NCI-H2081 (cell line): ENCODE measurements around the gene KCNQ5.

Source experiments
- DNase-seq, 2 experiments: peaks; one replicate each; lab custom pipeline; 2025; lab: John Stamatoyannopoulos, UW

KCNQ5 gene

DNA sequence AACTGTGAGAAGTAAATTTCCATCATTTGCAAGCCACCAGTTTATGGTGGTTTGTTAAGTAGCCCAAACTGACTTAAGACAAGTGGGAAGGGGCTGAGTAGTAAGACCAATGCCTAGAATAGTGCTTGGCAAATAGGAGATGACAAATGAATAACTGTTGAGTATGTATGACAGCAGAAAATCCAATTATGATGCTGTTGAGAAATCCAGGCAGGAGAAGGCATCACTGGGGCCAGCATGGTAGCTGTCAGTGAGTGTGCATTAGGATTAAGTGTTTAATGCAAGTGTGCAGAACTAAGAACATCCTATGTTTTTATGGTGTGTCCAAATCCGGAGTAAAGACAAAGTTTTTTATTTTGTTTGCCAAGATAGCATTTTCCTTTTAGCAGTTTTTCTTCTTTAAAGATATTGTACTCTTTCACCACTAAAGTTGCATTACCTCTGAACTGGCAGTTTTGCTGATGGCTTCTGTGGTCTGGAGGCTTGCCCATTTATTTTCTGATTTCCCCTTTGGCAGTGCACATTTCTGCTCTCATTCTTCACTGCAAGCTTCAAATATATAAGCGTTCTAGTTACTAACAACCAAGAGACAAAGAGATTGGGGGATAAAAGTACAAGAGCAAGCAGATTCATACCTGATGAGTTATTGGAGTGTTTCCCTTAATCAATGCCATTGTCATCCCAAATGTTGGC is 289.7 kb downstream of the KCNQ5 start:
- DNase-seq: no peak

DNA sequence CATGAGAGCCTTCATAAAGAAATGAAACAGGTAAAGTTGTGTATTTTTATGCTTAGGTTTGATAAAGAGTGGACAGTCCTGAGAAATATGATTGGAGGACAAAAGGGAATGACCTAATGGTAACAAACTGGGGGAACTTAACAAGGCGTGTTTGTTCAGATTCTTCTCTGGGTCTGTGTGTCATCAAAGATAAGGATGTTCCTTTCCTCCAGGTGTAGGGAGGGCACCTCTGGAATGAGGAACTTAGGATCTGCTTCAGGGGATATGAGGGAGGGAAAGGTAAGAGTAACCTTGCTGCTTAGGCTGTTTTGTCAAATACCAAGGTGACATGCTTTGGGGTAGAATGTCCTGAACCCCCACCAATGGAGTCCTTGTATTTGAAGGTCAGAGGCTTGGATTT is 291.9 kb downstream of the KCNQ5 start:
- DNase-seq: no peak

DNA sequence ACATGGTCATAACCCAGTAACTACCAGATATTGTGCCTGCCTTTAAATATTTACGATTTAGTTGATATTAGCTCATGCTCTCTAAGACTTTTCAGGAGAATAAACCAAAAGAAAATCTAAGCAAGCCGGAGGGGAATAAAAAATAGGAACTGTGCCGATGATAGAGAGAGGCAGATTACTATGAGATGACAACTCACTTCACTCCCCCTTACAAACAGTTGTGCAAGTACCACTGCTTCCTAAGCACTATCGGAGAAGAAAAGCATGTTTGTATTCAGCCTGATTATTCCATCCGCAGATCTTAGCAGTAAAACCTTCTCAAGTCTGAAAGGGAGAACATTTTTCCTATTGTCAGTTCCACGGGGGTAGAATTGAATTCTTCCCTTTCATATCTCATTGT is 294.4 kb downstream of the KCNQ5 start:
- DNase-seq: no peak

DNA sequence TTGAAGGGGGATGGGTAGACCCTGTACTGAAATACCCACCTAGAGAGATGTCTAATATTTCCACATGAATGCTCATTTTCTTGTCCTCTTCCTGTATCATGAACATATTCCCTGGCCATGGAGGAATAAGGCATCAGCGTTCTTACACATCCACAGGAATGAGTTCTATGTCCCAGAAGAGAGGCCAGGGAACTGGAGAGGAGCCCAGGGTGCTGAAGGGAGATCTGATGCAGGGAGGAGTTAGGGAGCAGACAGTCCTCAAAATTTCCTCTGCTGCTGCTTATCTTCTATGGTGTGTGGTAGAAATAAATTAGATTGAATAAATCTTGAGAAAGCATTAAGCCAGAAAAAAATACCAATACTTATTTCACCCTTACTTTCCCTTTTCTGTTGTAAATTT is 295.0 kb downstream of the KCNQ5 start:
- no peak for DNase-seq

DNA sequence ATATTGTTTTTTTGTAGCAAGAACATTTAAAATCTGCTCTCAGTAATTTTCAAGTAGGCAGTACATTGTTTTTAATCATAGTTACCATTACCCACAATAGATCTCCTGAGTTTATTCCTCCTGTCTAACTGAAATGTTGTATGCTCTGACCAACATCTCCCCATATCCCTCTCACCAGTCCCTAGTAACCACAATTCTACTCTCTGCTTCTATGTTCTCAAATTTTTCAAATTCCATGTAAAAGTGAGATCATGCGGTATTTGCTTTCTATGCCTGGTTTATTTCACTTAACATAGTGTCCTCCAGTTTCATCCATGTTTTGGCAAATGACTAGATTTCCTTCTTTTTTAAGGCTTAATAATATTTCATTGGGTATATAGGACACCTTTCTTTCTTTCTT is 300.5 kb downstream of the KCNQ5 start:
- DNase-seq: no peak

DNA sequence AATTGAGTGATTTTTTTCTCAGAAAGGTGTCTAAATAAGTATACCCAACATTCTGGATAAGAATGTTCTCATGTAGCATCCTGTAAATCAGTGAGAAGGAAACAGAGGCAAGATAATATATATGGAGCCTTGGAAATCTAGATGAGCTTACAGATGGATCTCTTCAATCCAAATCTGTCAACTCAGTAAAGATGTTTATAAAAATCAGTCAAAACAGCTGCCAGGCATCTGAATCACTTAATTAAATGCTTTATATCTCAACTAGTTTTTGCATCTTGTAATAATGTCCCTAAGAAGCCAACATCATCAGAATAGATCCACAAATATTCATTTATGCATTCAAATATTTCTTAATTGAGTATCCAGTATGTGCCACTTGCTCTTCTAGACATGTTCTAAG is 303.3 kb downstream of the KCNQ5 start:
- DNase-seq: no peak

DNA sequence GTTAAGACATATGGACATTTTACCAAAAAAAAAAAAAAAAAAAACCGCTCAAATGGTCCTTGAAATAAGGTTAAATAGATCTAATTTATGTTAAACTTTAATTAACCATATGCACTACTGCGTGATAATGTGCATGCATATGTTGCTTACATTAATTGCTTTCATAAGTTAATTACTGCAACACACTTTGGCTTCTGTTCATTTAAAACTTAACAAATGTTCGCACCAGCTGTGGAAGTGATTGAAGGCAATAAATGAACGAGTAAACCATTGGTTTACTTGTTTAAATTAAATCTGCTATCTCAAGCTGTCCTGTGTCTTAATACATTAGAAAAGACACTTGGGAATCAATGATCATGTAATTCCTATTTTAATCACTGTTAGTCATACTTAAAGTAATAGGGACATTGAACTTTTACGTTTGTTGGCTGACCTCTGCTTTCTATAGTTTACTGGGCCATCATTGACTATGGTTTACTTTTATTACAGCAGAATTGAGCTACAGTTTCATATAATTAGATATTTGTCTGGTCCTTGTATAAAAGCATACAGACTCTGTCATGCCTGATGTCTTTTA is 308.8 kb downstream of the KCNQ5 start:
- DNase-seq: no peak

DNA sequence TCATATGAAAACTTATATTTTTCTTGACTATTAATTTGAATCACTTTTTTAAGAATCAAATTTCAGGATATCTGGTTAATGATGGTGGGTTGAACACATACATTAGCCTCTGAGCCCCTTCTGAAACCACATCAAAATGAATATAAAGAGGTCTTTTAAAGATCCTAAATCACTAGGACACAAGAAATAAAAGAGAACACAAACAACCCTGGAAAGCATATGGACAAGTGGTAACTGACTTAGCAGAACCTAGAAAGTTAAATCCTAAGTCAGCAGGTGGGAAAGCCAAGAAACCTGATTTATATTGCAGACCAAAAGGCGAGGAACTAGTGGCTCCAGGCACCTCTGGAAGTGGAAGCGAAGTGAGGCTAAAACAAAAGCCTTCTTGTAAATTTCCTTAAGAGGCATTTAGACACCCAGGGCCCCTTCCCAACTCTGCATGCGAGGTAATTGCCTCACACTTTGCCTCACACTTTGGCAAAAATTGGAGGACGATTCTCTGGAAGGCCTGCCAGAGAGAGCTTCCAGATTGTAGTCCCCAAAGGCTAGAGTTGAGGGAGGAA is 309.5 kb downstream of the KCNQ5 start:
- no peak for DNase-seq

DNA sequence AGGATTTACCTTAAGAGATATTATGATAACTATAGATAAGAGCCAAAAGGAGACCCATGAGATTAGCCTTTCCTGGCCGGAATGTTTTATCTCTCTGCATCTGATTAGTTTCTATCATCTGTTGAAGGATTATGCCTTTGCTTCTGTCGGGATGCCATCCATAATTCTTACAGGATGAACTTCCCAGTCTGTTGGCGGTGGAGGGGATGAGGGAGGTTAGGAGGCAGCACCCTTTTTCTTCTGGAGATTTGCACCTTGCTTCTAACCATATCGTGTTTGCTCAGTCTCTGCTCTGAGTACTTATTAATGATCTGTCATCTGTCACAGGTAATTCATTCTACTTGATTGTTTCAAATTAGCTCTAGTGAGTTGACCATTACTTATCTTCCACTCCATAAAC is 311.4 kb downstream of the KCNQ5 start:
- no peak for DNase-seq

DNA sequence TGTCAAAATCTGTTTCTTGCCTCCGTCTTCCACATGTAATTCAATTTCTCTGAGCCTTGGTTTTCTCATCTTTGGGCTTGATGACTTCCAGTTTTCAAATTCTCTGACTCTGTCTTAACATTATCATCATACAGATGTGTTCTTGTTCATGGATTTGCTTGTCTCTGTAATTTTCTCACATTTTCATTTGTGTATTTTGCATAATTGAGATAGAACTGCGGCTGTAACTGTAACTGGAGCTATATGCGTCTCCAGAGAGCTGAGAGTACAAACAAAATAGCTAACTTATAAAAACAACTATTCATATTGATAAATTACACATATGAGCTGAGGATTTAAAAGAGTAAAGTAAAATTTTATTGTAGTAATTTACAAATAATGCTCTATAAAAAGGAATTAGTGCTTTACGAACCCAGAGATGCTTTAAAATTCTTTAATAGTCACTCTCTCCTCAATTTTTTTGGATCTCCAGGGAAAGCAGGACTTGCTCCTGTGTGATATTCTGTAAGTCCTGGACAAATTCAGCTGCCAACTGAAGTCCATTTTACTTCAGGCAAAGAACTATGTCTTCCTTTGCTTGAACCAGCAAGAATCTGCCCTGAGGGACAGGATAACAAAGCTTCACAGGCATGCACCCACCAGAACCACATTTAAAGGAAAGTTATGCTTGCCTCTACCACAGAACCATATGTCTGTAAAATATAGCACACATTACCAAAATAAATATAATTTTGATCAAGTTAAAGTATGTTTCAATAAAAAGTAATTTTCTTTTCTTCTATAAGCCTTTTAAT is 315.1 kb downstream of the KCNQ5 start:
- no peak for DNase-seq

DNA sequence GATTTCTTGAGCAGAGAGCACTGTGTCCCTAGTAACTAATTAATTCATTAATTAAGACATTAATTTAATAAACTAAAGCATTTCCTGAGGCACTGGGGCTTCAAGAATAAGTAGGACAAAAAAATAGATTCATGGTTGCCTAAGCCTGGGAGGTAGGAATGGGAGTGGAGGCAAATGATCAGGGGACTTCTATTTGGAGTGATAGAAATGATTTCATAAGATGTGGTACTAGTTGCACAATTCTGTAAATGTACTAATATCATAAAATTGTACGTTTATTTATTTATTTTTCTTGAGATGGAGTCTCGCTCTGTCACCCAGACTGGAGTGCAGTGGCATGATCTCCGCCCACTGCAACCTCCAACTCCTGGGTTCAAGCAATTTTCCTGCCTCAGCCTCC is 316.2 kb downstream of the KCNQ5 start:
- no peak for DNase-seq

DNA sequence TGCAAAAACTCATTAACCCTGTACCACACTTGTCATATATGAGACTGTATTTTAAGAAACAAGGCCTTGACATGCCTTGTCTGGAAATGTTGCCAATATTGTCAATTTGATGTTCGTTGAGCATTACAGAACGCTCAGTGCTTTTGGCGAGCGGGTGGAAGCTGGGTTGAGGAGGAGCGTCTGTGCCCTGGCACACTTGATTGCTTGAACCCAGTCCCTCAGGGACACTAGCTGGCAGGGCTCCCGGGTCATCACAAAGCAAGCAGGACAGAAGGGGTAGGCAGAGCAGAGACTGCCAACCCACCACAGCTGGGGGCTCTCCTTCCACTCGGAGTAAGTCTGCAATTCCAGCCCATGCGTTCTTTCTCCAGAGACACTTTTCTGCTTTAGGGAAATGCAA is 317.1 kb downstream of the KCNQ5 start:
- no peak for DNase-seq

DNA sequence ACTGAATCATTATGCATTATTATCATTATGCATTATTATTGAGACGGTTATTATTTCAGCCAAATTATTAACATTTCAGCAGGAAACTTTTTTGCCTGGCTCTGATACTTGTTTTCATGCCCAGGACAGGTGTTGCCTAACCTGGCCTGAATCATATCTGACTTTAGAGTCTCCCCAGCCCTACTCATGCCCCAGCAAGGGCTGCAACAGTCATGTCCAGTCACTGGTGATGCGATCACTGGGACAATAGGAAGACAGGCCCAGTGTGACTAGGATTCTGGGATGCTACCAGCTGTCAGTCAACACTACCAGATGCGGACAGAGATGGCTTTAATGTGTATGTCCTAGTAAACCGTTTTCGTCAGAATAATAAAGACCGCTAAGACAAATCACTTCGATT is 318.4 kb downstream of the KCNQ5 start:
- no peak for DNase-seq

DNA sequence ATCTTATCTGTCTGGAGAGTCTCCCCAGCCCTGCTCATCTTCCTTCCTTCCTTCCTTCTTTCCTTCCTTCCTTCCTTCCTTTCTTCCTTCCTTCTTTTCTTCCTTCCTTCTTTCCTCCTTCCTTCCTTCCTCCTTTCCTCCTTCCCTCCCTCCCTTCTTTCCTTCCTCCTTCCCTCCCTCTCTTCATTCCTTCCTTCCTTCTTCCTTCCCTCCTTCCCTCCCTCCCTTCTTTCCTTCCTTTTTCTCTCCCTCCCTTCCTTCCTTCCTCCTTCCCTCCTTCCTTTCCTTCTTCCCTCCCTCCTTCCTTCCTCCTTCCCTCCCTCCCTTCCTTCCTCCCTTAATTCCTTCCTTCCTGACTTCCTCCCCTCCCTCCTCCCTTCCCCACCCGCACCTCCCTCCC is 319.4 kb downstream of the KCNQ5 start:
- DNase-seq: no peak

DNA sequence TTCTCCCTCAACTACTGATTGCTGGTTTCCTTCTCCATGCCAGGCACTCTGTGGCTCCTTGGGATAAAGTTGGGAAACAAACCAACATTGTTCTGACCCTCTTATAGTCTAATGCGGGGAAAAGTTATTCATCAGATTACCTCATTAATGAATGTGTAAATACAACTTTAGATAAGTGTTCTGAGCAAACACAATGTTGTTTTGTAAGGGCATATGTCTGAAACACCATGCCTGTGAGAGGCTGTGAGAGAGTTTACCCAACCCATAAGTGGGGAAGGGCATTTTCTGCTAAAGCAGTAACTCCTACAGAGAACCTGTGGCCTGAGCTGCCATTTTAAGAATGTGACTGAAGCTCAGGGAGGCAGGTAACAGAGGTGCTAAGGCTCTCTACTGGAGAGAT is 319.9 kb downstream of the KCNQ5 start:
- no peak for DNase-seq

DNA sequence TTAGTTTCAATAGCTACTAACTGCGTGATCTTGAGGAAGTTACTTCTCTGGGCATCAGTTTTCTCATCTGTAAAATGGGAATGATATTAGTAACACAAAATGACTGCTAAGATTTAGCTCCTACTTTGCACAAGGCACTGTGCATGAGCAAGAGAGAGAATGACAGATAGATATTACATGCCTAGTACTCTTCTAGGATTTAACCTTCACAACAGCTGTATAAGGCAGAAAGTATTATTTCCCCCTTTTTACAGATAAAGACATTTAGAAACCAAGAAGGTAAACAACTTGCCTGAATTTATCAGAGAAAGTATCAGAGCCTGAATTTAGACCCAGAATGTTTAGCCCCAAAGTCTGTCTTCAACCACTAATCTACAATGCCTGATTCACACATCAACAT is 321.8 kb downstream of the KCNQ5 start:
- DNase-seq: no peak

DNA sequence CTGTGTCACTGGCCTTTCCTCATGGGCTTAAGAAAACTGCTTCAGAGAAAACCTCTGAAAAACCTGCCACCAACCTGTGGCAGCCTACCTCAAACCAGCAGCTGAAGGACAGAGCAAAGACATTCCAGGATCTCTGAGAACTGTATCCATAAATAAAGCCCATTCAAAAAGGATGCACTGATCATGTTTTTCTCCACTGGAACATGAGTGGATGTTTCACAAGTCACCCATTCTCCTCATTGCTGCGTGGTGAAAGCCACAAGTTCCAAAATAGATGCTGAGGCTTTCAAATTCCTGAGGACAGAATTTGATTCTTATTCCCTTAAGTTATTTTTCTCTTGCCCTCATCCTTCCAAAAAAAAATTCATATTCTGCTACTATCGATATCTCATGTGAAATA is 322.8 kb downstream of the KCNQ5 start:
- DNase-seq: no peak

DNA sequence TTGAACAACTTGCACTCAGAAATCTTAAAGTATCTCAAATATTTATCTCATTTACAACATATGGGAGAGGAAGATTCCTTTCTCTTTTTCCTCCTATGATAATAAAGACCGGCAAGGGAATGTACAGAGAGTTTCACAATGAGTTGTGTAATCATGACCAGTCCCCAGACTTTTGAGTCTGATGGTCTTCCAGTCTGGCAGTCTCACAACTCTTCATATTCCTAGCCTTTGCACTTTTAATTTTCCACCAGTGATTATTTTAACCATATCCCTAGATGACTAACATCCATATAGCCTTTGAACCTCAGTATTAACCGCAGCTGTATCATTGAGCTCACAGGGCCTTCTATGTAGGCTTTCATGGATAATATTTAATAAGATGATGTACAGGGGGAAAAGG is 324.9 kb downstream of the KCNQ5 start:
- no peak for DNase-seq

DNA sequence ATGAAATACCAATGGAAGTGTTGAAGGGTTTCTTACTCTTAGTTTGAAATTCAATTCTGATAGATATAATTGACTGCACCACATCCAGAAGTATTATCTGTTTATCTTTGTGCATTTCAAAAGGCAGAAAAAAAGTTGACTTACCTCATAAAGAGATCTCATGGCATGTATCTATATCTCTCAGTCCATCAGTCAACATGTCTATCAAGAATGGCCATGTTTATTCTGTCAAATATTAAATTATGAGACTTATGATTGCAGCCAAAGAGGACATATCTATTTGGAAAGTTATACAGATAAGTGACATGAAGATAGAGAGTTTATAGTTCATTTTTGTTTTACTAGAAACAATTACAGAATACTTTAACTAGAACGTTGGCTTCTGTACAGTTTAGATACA is 325.7 kb downstream of the KCNQ5 start:
- no peak for DNase-seq

DNA sequence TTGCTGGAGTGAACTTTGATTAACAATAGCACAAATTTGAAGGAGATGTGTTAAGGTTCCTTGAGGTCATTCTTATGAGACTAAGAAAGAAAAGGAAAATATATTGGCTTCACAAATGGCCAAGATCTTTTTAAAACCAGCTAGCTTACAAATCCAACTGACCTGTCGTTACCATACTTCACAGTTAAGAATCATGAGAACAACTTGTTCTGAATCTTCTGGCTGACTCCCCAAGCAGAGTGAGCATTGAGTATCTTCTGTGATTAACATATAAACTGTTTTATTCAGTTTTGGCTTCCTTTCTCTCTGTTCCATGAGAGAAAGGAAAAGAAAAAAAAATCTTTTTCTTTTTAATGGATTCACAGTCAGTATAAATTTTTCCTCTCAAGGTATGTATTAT is 326.3 kb downstream of the KCNQ5 start:
- DNase-seq: no peak

DNA sequence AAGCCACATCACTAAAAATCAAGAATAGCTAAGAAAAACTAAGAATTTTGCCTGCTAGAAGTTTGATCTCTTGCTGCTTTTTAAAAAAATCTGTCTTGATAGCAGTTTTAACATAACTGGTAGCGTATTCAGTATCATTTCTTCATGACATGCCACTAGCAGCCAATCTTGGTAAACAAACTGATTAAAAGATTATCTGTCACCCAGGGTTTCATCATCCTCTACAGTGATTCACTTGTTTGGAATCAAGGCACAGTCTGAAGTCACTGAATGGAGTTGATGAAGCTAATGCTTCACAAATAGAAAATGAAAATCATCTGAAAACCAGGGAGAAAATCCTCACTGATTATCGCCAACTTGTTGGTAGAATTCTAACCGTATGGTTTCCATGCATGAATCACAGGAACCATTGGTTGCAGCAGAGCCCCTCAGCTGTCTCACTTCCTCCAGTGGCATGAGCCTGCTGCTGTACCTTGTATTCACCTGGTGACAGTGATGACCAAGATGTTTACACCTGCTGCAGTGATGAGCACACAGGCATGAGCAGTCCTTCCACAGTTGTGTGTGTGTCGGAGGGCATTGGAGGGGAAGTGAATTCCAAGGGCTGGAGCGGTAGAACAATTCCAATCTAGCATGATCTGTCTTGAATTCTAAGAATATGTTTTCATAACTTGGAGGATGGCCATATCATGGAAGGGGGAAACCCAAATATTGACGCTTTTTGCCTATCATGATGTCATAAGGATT is 328.4 kb downstream of the KCNQ5 start:
- DNase-seq: no peak

DNA sequence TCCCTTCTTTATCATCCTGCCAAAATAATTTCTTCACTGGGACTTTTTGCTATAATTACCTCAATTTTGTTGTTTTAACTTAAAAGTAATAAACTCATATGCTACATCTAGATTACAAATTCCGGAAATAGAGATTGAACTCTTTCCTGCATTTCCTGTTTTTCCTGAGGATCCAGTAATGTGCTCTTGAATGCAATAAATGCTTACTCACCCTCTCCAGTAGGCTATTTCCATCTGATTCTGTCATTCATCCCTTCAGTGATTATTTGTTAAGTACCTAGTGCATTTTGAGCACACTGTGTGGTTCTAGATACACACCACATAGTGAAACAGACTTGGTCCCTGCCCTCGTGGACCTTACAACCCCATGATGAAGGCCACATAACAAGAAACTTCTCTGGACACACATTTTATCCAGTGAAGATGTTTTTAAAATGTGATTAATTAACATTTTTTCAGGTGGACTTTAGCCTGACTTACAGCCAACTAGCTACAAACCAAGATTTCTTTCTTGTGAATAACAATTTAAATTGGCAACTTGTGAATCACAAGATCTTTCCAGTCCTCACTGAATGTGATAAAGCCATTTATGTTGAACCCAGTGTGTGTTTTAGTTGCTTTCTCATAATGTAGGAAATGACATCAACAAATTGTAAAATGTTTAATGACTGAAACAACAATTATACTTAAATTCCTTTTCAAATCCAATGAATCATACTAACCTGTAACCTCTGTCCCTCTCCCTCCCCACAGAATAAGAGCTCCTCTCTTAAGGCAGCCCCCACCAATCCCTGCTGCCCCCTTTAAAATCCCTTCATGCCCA is 331.2 kb downstream of the KCNQ5 start:
- no peak for DNase-seq
